ENCODE data around the gene TMEM234. TPM values are rescaled to one million over a fixed set of nuclear protein-coding genes. Genes with fewer than 3 reads are reported as not detected.
A peak's percentile ranks its signal among the peaks of the same experiment; 100 is the strongest.

TMEM234 gene
- total RNA-seq, 2 experiments from 2014 or later: 15.7 to 16.5 TPM

GRCh38 chr1:32179193-32179442, 43.0 kb downstream of the TMEM234 start:
- ATAC-seq (ENCODE audit: low read depth) (no peak), DNase-seq (no peak)
- Mint-ChIP-seq H3K4me1 (peaks cover 23% of the 10 kb centered on the region), H3K9me3 (no peaks in the 10 kb centered on the region), H3K4me3 (peak overlapping the region; percentile 92), H3K36me3 (peaks cover 33% of the 10 kb centered on the region), H3K27ac (peak overlapping the region; percentile 98), H3K27me3 (no peaks in the 10 kb centered on the region)
- POLR2A ChIA-PET: interaction anchor here (0.6 to 4.1 kb wide), 13 partner anchors 12 to 662 kb away, joined by 3 to 37 read pairs (median 7); partner anchors contain the start of genes CCDC28B, IQCC, KPNA6 and LCK

DNA sequence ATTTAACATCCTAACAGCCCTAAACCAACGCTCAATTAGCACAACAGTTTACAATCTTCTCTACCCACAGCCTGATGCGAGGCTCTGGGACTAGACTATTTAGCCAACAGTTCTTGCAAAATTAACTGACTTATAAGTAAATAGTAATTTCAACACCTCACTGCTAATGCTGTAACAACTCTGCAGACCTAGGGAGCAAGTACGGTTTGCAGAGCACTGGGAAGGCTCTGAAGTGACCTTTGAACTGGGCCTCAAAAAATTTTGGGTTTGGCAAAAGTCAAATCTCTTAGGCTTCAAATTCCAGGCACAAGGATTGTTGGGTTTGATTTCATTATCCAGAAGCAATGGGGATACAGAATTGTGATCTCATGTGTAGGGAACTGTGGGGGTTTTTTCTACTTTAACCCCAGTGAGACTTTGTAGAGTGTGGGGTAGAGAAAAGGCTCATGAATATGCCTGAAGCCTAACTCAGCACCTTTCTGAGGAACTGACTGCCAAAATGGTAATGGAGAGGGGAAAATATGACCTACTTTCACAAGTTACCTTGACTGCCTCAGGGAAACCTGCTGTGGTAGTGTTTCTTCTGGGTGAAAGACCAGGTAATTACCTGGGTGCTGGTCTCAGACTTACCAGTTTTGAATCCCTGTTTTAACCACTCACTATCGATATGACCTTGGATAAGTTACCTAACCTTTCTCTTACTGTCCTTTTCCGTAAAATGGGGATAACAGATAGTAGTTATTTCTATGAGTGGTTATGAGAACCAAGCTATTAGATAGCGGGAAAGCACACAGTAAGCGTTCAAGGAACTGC, 43.6 kb downstream of the TMEM234 start:
- peaks cover 19% of the 10 kb centered on the region for H3K4me1 Mint-ChIP-seq
- no peaks in the 10 kb centered on the region for H3K9me3 Mint-ChIP-seq
- peak overlapping the region; percentile 92 for H3K4me3 Mint-ChIP-seq
- POLR2A ChIA-PET: interaction anchor here (0.6 to 4.1 kb wide), 13 partner anchors 12 to 663 kb away, joined by 3 to 37 read pairs (median 7); partner anchors contain the start of genes CCDC28B, IQCC, KPNA6 and LCK
- DNase-seq (no peak), ATAC-seq (ENCODE audit: low read depth) (no peak)
- H3K27me3 Mint-ChIP-seq: no peaks in the 10 kb centered on the region
- H3K36me3 Mint-ChIP-seq: peaks cover 29% of the 10 kb centered on the region
- H3K27ac Mint-ChIP-seq: peak overlapping the region; percentile 98

DNA sequence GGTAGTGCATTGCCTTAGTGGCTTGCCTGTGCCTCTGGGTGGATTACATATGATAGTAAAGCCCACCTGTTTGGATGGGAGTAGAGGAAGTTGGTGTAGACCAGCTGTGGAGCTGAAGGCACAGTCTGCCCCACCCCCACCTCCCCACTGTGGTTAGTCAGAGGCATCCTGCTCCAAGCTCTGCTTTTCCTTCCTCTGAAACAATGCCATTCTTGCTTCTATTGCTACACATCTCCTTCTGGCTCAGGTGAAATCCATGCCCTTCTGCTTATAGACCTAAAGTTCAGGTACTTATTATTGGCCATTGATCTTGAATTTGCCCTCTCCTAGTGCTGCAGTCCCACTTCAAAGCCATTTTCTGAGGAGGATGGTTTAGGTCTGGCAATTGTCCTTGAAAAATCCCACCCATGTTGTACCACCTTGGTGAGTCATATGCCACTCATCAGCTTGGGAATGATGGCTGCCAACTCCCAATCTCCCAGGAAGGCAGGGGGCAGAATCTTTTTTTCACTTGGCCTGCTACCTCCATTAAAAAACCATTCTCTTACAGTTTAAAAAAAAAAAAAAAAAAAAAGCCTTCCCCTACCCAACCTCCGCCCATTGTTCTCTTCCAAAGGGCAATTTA, 49.4 kb downstream of the TMEM234 start:
- DNase-seq: no peak

DNA sequence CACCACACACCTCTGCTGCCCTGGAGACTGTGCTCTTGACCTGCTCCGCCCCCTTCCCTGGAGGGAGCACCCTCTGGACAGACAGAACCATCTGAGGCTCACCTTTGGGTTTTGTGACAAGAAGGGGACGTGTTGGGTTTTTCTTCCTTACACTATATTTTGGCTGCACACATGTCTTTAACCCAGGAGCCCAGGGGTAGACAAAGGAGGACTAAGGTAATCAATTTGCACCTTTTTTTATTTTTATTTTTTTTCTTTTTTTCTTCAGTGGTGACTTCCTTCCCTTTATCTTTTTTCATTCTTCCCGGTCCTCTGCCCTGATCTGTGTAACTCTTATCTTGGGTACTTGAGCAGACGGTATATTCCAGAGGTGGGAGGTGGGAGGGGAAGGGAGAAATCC, 51.2 kb downstream of the TMEM234 start:
- POLR2A ChIA-PET: no interaction called here
- H3K27me3 Mint-ChIP-seq: no peaks in the 10 kb centered on the region

More for the DNA sequence above, 49.4 kb downstream of the TMEM234 start:
- POLR2A ChIA-PET: interaction anchor here (0.6 kb wide), 1 partner anchor 118 kb away, joined by 4 read pairs; no protein-coding TSS in a partner anchor
- Mint-ChIP-seq H3K9me3 (no peaks in the 10 kb centered on the region), H3K4me3 (peak overlapping the region; percentile 28), H3K4me1 (peaks cover 17% of the 10 kb centered on the region), H3K27me3 (no peaks in the 10 kb centered on the region), H3K27ac (peak overlapping the region; percentile 50), H3K36me3 (peaks cover 35% of the 10 kb centered on the region)
- no peak for ATAC-seq (ENCODE audit: low read depth)

More for the DNA sequence above, 51.2 kb downstream of the TMEM234 start:
- Mint-ChIP-seq H3K9me3 (no peaks in the 10 kb centered on the region), H3K4me1 (peaks cover 17% of the 10 kb centered on the region), H3K27ac (no peak overlapping the region), H3K4me3 (no peak overlapping the region), H3K36me3 (peaks cover 36% of the 10 kb centered on the region)
- no peak for ATAC-seq (ENCODE audit: low read depth)
- DNase-seq: no peak

Other genes starting within 250 kb of the TMEM234 start
- 100 to 1,000 TPM; 162 TPM for gene KHDRBS1, start 208.5 kb downstream of the TMEM234 start, total RNA-seq
- 10 to 100 TPM; 27.1 to 28.4 TPM for gene TMEM39B, start 149.4 kb downstream of the TMEM234 start, total RNA-seq
- gene KPNA6, start 114.3 kb downstream of the TMEM234 start, total RNA-seq: 10 to 100 TPM; 63.8 to 69.8 TPM
- gene TXLNA, start 42.7 kb downstream of the TMEM234 start, total RNA-seq: 10 to 100 TPM; 62.5 to 68.8 TPM
- 10 to 100 TPM; 48.6 to 55.6 TPM for gene CCDC28B, start 21.8 kb downstream of the TMEM234 start, total RNA-seq
- 1 to 10 TPM; 4.9 to 6.0 TPM for gene IQCC, start 16.7 kb downstream of the TMEM234 start, total RNA-seq
- gene DCDC2B, start 13.3 kb downstream of the TMEM234 start, total RNA-seq: under 1 TPM; 0.17 to 0.22 TPM
- gene EIF3I, start 54 bp upstream of the TMEM234 start, total RNA-seq: 100 to 1,000 TPM; 123 to 130 TPM
- 1 to 10 TPM in 1 of 2 experiments, under 1 TPM in 1; 0.88 to 1.1 TPM for gene FAM167B, start 24.9 kb upstream of the TMEM234 start, total RNA-seq
- gene LCK, start 28.9 kb upstream of the TMEM234 start, total RNA-seq: 100 to 1,000 TPM; 460 to 472 TPM
- 100 to 1,000 TPM; 195 to 197 TPM for gene HDAC1, start 69.7 kb upstream of the TMEM234 start, total RNA-seq
- 10 to 100 TPM; 21.7 to 22.0 TPM for gene MARCKSL1, start 113.9 kb upstream of the TMEM234 start, total RNA-seq
- gene FAM229A, start 140.1 kb upstream of the TMEM234 start, total RNA-seq: 10 to 100 TPM; 17.4 to 17.6 TPM
- 1 to 10 TPM in 1 of 2 experiments, under 1 TPM in 1; 0.51 to 1.6 TPM for gene TSSK3, start 140.2 kb upstream of the TMEM234 start, total RNA-seq
- gene BSDC1, start 172.1 kb upstream of the TMEM234 start, total RNA-seq: 10 to 100 TPM; 58.0 to 63.2 TPM
- not detected for gene ZBTB8B, start 242.7 kb upstream of the TMEM234 start, total RNA-seq

Measured in activated naive CD8-positive, alpha-beta T cell treated with anti-CD3 and anti-CD28 coated beads, Interleukin-2, amount 10 ng/mL, durations not matched to agents 7 days and 5 days (primary cell).